GM12864 (cell line): ENCODE measurements around the gene ZBTB47.

Experiments used
- DNase-seq: peaks from one replicate; pipeline ENCODE4 v3.0.0-alpha.2; 2011; ENCODE audit warnings: low read depth
- H3K4me3 ChIP-seq: 2 replicates; pipeline ENCODE4 v1.5.1; 2011; ENCODE audit warnings: mild to moderate bottlenecking, low read depth, low read length, control low read depth
- TF ChIP-seq, protein P1 (sequence below): IDR thresholded peaks from 2 replicates; pipeline ENCODE4 v1.5.1; 2011; ENCODE audit warnings: low read depth, mild to moderate bottlenecking, moderate library complexity, low read length, control low read depth, inconsistent platforms; ENCODE audit errors: missing control alignments

Gene ZBTB47

DNA sequence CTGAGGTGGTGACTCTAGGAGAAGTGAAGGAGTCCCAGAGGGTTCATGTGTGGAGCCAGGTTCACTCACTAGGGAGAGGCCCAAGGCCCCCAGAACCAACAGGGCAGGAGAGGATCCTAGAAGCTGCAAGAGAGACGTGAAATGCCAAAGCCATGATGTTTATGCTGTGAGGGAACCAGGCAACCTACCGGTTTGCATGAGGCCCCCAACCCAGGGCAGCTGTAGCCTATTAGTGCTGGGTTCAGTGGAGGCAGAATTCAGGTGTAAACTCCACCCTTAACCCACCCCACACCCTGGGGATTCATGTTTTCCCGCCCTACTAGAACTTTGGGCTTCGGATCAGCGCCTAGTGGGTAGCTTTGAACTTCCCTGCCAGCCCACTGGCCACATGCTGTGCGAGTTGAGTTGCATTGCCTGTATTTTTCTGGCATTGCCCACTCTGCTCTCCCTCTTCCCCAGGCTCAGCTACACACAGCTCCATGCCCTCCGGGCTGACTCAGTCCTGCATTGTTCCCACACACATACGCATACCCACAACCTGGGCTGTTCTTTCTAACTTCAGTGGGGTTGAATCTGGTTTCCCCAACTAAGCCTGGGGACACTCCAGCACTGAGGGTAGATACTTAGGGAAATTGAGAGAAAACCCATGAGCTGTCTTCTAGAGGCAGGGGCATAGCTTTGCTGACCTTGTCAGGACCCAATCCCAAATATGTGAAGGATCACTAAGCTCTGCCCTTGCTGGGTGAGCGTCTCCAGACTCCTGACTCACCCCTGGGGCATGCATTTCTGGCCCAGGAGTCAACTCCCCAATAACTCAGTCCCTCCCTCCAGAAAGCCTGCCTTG is 2.0 kb upstream of the ZBTB47 start:
- TF ChIP-seq, protein P1, sequence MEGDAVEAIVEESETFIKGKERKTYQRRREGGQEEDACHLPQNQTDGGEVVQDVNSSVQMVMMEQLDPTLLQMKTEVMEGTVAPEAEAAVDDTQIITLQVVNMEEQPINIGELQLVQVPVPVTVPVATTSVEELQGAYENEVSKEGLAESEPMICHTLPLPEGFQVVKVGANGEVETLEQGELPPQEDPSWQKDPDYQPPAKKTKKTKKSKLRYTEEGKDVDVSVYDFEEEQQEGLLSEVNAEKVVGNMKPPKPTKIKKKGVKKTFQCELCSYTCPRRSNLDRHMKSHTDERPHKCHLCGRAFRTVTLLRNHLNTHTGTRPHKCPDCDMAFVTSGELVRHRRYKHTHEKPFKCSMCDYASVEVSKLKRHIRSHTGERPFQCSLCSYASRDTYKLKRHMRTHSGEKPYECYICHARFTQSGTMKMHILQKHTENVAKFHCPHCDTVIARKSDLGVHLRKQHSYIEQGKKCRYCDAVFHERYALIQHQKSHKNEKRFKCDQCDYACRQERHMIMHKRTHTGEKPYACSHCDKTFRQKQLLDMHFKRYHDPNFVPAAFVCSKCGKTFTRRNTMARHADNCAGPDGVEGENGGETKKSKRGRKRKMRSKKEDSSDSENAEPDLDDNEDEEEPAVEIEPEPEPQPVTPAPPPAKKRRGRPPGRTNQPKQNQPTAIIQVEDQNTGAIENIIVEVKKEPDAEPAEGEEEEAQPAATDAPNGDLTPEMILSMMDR: no peak
- no peak for DNase-seq
- no peak overlapping the region for H3K4me3 ChIP-seq

DNA sequence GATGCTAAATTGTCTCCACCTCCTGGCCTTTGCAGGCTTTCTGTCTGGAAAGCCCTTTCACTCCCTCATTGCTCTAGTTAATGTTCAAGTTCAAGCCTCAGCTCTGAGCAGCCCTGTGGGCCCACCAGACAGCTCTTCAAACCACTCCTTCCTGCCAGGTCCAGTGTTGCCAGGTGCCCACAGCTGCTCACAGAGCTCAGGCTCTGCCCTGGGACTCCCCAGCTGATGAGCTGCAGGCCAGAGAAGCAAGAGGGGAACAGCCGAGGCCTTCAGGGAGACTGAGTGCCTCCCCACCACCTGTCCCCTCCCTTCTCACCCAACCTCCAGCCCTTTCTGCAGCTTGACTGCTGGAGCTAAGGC is 1.3 kb upstream of the ZBTB47 start:
- TF ChIP-seq, protein P1: no peak
- no peak overlapping the region for H3K4me3 ChIP-seq
- no peak for DNase-seq

DNA sequence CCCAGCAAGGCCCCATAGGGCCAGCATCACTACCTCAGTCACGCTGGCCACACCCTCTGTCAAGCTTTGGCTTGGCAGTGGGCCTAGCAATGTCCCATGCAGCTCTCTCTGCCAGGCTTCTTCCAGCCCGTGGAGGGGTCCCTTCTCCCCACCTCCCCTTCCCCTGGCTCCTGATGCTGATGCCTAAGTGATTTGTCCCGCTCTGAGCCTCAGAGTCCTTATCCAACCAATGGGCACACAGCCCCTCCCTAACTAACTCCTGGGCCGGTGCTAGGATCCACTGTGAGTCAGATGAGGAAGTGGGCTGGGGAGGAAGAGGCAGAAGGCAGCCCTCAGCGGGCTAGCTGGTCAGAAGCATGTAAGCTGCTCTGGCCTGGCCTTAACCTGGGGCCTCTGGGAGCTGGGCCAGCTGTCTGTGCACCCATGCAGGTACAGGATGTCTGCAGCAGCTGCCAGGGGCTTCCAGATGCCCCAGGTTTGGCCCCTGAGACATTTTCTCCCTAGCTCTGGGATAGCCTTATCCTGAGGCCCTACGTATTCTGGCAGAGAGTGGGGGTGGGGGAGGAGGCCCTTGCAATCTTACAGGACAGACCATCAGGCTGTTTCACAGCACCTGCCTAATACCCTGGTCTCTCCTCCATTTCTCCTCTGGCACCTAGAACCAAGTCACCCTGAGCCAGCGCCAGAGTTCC is 740 bp upstream of the ZBTB47 start:
- no peak for DNase-seq
- TF ChIP-seq, protein P1: no peak
- H3K4me3 ChIP-seq: no peak overlapping the region

DNA sequence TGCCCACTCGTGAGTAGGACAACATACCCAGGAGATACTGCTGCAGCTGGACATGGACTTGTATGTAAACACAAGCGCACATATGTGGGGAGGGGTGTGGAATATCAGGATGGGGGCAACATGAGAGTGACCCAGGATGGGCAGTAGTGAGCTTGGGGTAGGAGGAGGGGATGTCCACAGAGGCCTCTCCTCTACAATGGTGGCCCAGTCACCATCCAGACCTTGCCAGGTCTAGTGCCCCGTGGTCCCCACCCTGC is 266 bp upstream of the ZBTB47 start:
- TF ChIP-seq, protein P1: no peak
- no peak overlapping the region for H3K4me3 ChIP-seq
- DNase-seq: no peak

DNA sequence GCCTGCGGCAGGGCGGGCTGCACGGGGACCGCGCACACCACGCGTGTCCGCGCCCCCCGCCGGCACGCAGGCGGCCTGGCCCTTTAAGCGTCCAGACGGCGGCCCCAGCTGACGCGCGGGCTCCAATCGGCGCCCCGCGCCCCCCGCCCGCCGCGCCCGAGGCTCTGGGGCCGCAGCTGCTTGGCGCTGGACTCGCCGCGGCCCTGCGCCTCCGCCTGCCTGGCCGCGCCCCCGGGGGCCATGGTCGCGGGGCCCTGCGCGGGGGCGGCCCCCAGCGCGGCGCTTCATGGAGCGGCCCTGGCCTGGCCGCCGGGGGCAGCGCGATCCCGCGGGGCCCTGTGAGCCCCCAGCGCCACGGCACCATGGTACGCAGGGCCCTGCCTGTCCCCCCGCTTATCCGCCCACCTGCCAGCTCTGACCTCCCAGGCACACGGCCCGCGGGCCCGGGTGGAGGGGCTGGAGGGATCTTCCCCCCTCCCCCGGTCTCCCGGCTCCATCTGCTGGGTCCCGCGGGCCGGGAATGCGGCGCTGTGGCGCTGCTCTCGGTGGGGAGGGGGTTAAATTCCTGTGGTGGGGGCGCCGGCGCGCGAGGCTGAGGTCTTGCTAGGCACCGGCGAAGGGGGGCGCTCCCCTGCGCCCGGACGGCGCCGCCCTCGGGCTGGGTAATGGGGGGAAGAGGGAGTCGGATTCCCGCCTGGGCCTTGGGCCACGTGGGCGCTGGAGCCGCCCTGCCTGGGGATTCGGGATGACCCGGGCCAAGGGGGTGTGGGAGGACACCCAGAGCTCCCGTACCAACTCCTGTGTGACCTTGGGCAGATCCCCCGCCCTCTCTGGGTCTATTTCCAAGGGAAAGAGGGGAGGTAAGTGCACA is 1.1 kb downstream of the ZBTB47 start:
- TF ChIP-seq, protein P1: no peak
- DNase-seq: no peak
- H3K4me3 ChIP-seq: peak overlapping the region; percentile 33

DNA sequence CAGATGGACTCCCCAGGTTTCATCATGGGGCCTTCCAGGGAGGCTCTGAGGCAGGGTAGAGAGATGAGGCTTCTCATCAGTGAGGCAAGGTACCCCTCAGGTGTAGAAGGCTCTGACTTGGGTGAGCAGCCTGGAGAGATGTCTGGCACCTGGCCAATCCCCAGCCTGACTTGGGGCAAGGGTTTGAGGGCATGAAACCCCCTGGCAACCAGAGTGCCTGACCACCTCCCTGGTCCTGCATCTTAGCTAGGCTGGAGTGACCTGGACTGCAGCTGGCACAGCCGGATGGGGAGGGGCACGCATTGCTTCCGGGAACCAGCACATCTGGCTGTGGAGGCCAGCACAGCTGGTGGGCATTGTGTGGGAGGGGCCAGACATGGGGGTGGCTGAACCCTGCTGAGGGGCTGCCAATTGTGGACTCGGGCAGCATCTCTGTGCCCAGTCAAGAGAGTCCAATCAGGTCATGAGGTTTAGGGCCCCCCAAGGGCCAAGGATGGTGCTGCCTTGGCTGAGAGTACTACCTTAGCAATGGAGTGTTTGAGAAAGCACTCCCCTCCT is 1.9 kb downstream of the ZBTB47 start:
- H3K4me3 ChIP-seq: no peak overlapping the region
- TF ChIP-seq, protein P1: no peak
- DNase-seq: no peak
